HG03045 (cell line): Measurements from ENCODE around the gene DRC7.
"Not testable (repeated sequence)": the region's sequence is repeated elsewhere in the genome, so short reads cannot be mapped to it uniquely, and the experiment has no call there.

ENCODE experiments used
- ATAC-seq: cut with Tn5 transposase; IDR thresholded peaks from one replicate; pipeline ENCODE4 v1.9.1; 2021; ENCODE audit warnings: mild to moderate bottlenecking, moderate library complexity; ENCODE audit not compliant: unreplicated experiment

DRC7 gene

GRCh38 chr16:57760357-57761160 is 66.0 kb downstream of the DRC7 start:
- ATAC-seq = no peak

- no peak for ATAC-seq
These were observed 66.7 kb downstream of the DRC7 start for GRCh38 chr16:57761301-57761700.

GRCh38 chr16:57761957-57762356 is 67.4 kb downstream of the DRC7 start:
- no peak for ATAC-seq

- ATAC-seq = no peak
These were observed 67.9 kb downstream of the DRC7 start for GRCh38 chr16:57762365-57763040.

- ATAC-seq = no peak
These were observed 68.8 kb downstream of the DRC7 start for GRCh38 chr16:57763285-57764005.

GRCh38 chr16:57764006-57764340 is 69.4 kb downstream of the DRC7 start:
- ATAC-seq = no peak

- no peak for ATAC-seq
These were observed 69.9 kb downstream of the DRC7 start for GRCh38 chr16:57764341-57765159.

GRCh38 chr16:57765160-57765728 is 70.6 kb downstream of the DRC7 start:
- ATAC-seq = no peak

GRCh38 chr16:57766714-57767348 is 72.2 kb downstream of the DRC7 start:
- no peak for ATAC-seq

- ATAC-seq = no peak
These were observed 75.0 kb downstream of the DRC7 start for GRCh38 chr16:57769541-57770145.

GRCh38 chr16:57770361-57770760 is 75.8 kb downstream of the DRC7 start:
- ATAC-seq = no peak

GRCh38 chr16:57771141-57771785 is 76.7 kb downstream of the DRC7 start:
- no peak for ATAC-seq

GRCh38 chr16:57773019-57773418 is 78.4 kb downstream of the DRC7 start:
- no peak for ATAC-seq

GRCh38 chr16:57773655-57774295 is 79.2 kb downstream of the DRC7 start:
- ATAC-seq = no peak

- ATAC-seq = no peak
These were observed 80.2 kb downstream of the DRC7 start for GRCh38 chr16:57774705-57775285.

- no peak for ATAC-seq
These were observed 81.3 kb downstream of the DRC7 start for GRCh38 chr16:57775661-57776469.

GRCh38 chr16:57778658-57779057 is 84.1 kb downstream of the DRC7 start:
- no peak for ATAC-seq

GRCh38 chr16:57779836-57780235 is 85.2 kb downstream of the DRC7 start:
- ATAC-seq = not testable (repeated sequence)
